ENCODE measurements around the gene PIPOX. TPM values are rescaled to one million over a fixed set of nuclear protein-coding genes. Genes with fewer than 3 reads are reported as not detected.

PIPOX gene
- total and polyA plus RNA-seq, 9 of the 15 experiments (the other 6 are each of a cell fraction or from before 2014, with no cell fraction given) = 0.15 to 2.2 (median 0.58) TPM; not detected in 2

- TF ChIP-seq PHTF2 (CRISPR knock-in tag; IDR thresholded peaks at IDR 0.05) (no peak), NFE2L1 (tag; IDR thresholded peaks at IDR 0.05; ENCODE audit: borderline replicate concordance, low read depth) (no peak), PTRF (tag; IDR thresholded peaks at IDR 0.05) (no peak), FOXA3 (CRISPR knock-in tag; conservative IDR thresholded peaks at IDR 0.05 in 1 of 2, IDR thresholded peaks at IDR 0.05 in 1 of 2) (no peak), ARID3B (CRISPR knock-in tag; IDR thresholded peaks at IDR 0.05; ENCODE audit: borderline replicate concordance) (no peak), RCOR1 (IDR thresholded peaks at IDR 0.05; ENCODE audit: borderline replicate concordance in 1 of 2, low read depth in 2 of 2, low read length in 2 of 2) (peak in 1 of 2 experiments; percentile 70; a peak in 1 of 4 replicates), MEIS2 (IDR thresholded peaks at IDR 0.05; ENCODE audit: partially characterized antibody) (no peak), ZBTB34 (CRISPR knock-in tag; IDR thresholded peaks at IDR 0.05) (no peak), ZBTB7A (IDR thresholded peaks at IDR 0.05; ENCODE audit: borderline replicate concordance, control insufficient read depth, low read depth, low read length) (peak; percentile 67; the same call in 1 of the 2 replicates), CEBPB (tag; IDR thresholded peaks at IDR 0.05) (no peak), ATF1 (CRISPR knock-in tag; IDR thresholded peaks at IDR 0.05) (peak; percentile 43; the same call in 1 of the 2 replicates), ATF1 (tag; IDR thresholded peaks at IDR 0.05) (no peak), NFIC (IDR thresholded peaks at IDR 0.05) (peak; percentile 62), MYC (IDR thresholded peaks at IDR 0.05; ENCODE audit: low read depth, low read length) (no peak), MYC (CRISPR knock-in tag; IDR thresholded peaks at IDR 0.05; ENCODE audit: borderline replicate concordance, low read depth) (no peak), SMAD4 (CRISPR knock-in tag; conservative IDR thresholded peaks at IDR 0.05) (peak; percentile 50; the same call in 1 of the 2 replicates), ZNF830 (CRISPR knock-in tag; IDR thresholded peaks at IDR 0.05) (no peak), ZNF764 (CRISPR knock-in tag; IDR thresholded peaks at IDR 0.05; ENCODE audit: low read depth) (no peak), VEZF1 (CRISPR knock-in tag; IDR thresholded peaks at IDR 0.05) (peak; percentile 75)
These were observed 36.9 kb upstream of the PIPOX start, which contains the start of gene SEZ6 (continued) for GRCh38 chr17:29005936-29006511.

Data from K562 (cell line).